Measurements from ENCODE around the gene BCL3.

Gene BCL3

GRCh38 chr19:44741258-44741731 lies 7.2 kb upstream of the BCL3 start:
- intact Hi-C loops (cut with micrococcal nuclease) = no loop called here
- no peaks in the 10 kb centered on the region for H3K36me3 Mint-ChIP-seq (ENCODE audit: low read depth)
- H3K4me3 Mint-ChIP-seq = no peak overlapping the region
- peak overlapping the region; percentile 92 for H3K27ac Mint-ChIP-seq
- H3K27me3 Mint-ChIP-seq = no peaks in the 10 kb centered on the region
- no peaks in the 10 kb centered on the region for H3K9me3 Mint-ChIP-seq
- peaks cover 90% of the 10 kb centered on the region for H3K4me1 Mint-ChIP-seq (ENCODE audit: low read depth)

- Mint-ChIP-seq H3K27me3 (no peaks in the 10 kb centered on the region), H3K4me1 (ENCODE audit: low read depth) (peaks cover 90% of the 10 kb centered on the region), H3K9me3 (no peaks in the 10 kb centered on the region), H3K36me3 (ENCODE audit: low read depth) (no peaks in the 10 kb centered on the region), H3K27ac (peak overlapping the region; percentile 92), H3K4me3 (peak overlapping the region; percentile 76)
- intact Hi-C loops (cut with micrococcal nuclease) = no loop called here
These were observed 6.6 kb upstream of the BCL3 start for GRCh38 chr19:44741841-44742329.

- intact Hi-C loops (cut with micrococcal nuclease) = no loop called here
- H3K9me3 Mint-ChIP-seq = no peaks in the 10 kb centered on the region
- peak overlapping the region; percentile 92 for H3K27ac Mint-ChIP-seq
- no peaks in the 10 kb centered on the region for H3K36me3 Mint-ChIP-seq (ENCODE audit: low read depth)
- H3K4me1 Mint-ChIP-seq (ENCODE audit: low read depth) = peaks cover 90% of the 10 kb centered on the region
- H3K27me3 Mint-ChIP-seq = no peaks in the 10 kb centered on the region
- peak overlapping the region; percentile 76 for H3K4me3 Mint-ChIP-seq
These were observed 6.0 kb upstream of the BCL3 start for GRCh38 chr19:44742330-44743061.

- H3K4me3 Mint-ChIP-seq = peak overlapping the region; percentile 79
- no peaks in the 10 kb centered on the region for H3K9me3 Mint-ChIP-seq
- peaks cover 73% of the 10 kb centered on the region for H3K4me1 Mint-ChIP-seq (ENCODE audit: low read depth)
- H3K36me3 Mint-ChIP-seq (ENCODE audit: low read depth) = peaks cover 20% of the 10 kb centered on the region
- peak overlapping the region; percentile 93 for H3K27ac Mint-ChIP-seq
- intact Hi-C loops (cut with micrococcal nuclease) = no loop called here
- H3K27me3 Mint-ChIP-seq = no peaks in the 10 kb centered on the region
These were observed 3.6 kb upstream of the BCL3 start for GRCh38 chr19:44744871-44745332.

- no peaks in the 10 kb centered on the region for H3K27me3 Mint-ChIP-seq
- peaks cover 69% of the 10 kb centered on the region for H3K4me1 Mint-ChIP-seq (ENCODE audit: low read depth)
- peaks cover 25% of the 10 kb centered on the region for H3K36me3 Mint-ChIP-seq (ENCODE audit: low read depth)
- H3K9me3 Mint-ChIP-seq = no peaks in the 10 kb centered on the region
- H3K27ac Mint-ChIP-seq = peak overlapping the region; percentile 93
- intact Hi-C loops (cut with micrococcal nuclease) = no loop called here
- peak overlapping the region; percentile 79 for H3K4me3 Mint-ChIP-seq
These were observed 3.1 kb upstream of the BCL3 start for GRCh38 chr19:44745341-44745831.

GRCh38 chr19:44745887-44746600 lies 2.5 kb upstream of the BCL3 start:
- H3K9me3 Mint-ChIP-seq = no peaks in the 10 kb centered on the region
- peak overlapping the region; percentile 93 for H3K27ac Mint-ChIP-seq
- peaks cover 69% of the 10 kb centered on the region for H3K4me1 Mint-ChIP-seq (ENCODE audit: low read depth)
- H3K4me3 Mint-ChIP-seq = peak overlapping the region; percentile 79
- intact Hi-C loops (cut with micrococcal nuclease) = no loop called here
- H3K27me3 Mint-ChIP-seq = no peaks in the 10 kb centered on the region
- H3K36me3 Mint-ChIP-seq (ENCODE audit: low read depth) = peaks cover 31% of the 10 kb centered on the region

GRCh38 chr19:44746616-44746945 lies 1.9 kb upstream of the BCL3 start:
- no peaks in the 10 kb centered on the region for H3K9me3 Mint-ChIP-seq
- no peaks in the 10 kb centered on the region for H3K27me3 Mint-ChIP-seq
- H3K27ac Mint-ChIP-seq = peak overlapping the region; percentile 93
- peak overlapping the region; percentile 79 for H3K4me3 Mint-ChIP-seq
- H3K36me3 Mint-ChIP-seq (ENCODE audit: low read depth) = peaks cover 37% of the 10 kb centered on the region
- intact Hi-C loops (cut with micrococcal nuclease) = no loop called here
- H3K4me1 Mint-ChIP-seq (ENCODE audit: low read depth) = peaks cover 69% of the 10 kb centered on the region

- Mint-ChIP-seq H3K36me3 (ENCODE audit: low read depth) (peaks cover 42% of the 10 kb centered on the region), H3K4me1 (ENCODE audit: low read depth) (peaks cover 69% of the 10 kb centered on the region), H3K4me3 (peak overlapping the region; percentile 79), H3K27ac (peak overlapping the region; percentile 93), H3K27me3 (no peaks in the 10 kb centered on the region), H3K9me3 (no peaks in the 10 kb centered on the region)
- intact Hi-C loops (cut with micrococcal nuclease) = no loop called here
These were observed 1.4 kb upstream of the BCL3 start for GRCh38 chr19:44746946-44747738.

- H3K27me3 Mint-ChIP-seq = no peaks in the 10 kb centered on the region
- intact Hi-C loops (cut with micrococcal nuclease) = loop anchor here (2.0 kb wide), 2 partner anchors 23 kb away; no protein-coding TSS in a partner anchor
- H3K9me3 Mint-ChIP-seq = no peaks in the 10 kb centered on the region
- peaks cover 50% of the 10 kb centered on the region for H3K36me3 Mint-ChIP-seq (ENCODE audit: low read depth)
- peaks cover 68% of the 10 kb centered on the region for H3K4me1 Mint-ChIP-seq (ENCODE audit: low read depth)
- peak overlapping the region; percentile 93 for H3K27ac Mint-ChIP-seq
- peak overlapping the region; percentile 79 for H3K4me3 Mint-ChIP-seq
These were observed 626 bp upstream of the BCL3 start for GRCh38 chr19:44747739-44748425.

GRCh38 chr19:44749292-44749691 lies 784 bp downstream of the BCL3 start:
- Mint-ChIP-seq H3K27ac (peak overlapping the region; percentile 97), H3K4me3 (peak overlapping the region; percentile 97), H3K27me3 (no peaks in the 10 kb centered on the region), H3K36me3 (ENCODE audit: low read depth) (peaks cover 64% of the 10 kb centered on the region), H3K4me1 (ENCODE audit: low read depth) (peaks cover 62% of the 10 kb centered on the region), H3K9me3 (no peaks in the 10 kb centered on the region)
- intact Hi-C loops (cut with micrococcal nuclease) = loop anchor here (2.0 kb wide), 2 partner anchors 22 to 24 kb away; no protein-coding TSS in a partner anchor

- Mint-ChIP-seq H3K27me3 (no peaks in the 10 kb centered on the region), H3K27ac (peak overlapping the region; percentile 97), H3K36me3 (ENCODE audit: low read depth) (peaks cover 71% of the 10 kb centered on the region), H3K9me3 (no peaks in the 10 kb centered on the region), H3K4me3 (peak overlapping the region; percentile 97), H3K4me1 (ENCODE audit: low read depth) (peaks cover 62% of the 10 kb centered on the region)
- intact Hi-C loops (cut with micrococcal nuclease) = loop anchor here (2.0 kb wide), 2 partner anchors 21 to 25 kb away; no protein-coding TSS in a partner anchor
These were observed 1.5 kb downstream of the BCL3 start for GRCh38 chr19:44749994-44750393.

- peak overlapping the region; percentile 97 for H3K4me3 Mint-ChIP-seq
- peaks cover 94% of the 10 kb centered on the region for H3K36me3 Mint-ChIP-seq (ENCODE audit: low read depth)
- H3K27ac Mint-ChIP-seq = peak overlapping the region; percentile 97
- H3K4me1 Mint-ChIP-seq (ENCODE audit: low read depth) = peaks cover 59% of the 10 kb centered on the region
- H3K9me3 Mint-ChIP-seq = no peaks in the 10 kb centered on the region
- intact Hi-C loops (cut with micrococcal nuclease) = no loop called here
- no peaks in the 10 kb centered on the region for H3K27me3 Mint-ChIP-seq
These were observed 3.8 kb downstream of the BCL3 start for GRCh38 chr19:44752123-44752815.

Measured in dendritic cell treated with granulocyte-macrophage colony-stimulating factor and Interleukin-4, amounts not matched to agents 40 ng/mL and 50 ng/mL, for 4 days (primary cell).